OCI-LY7 (cell line): ENCODE results near the gene PARVG.
"Not testable (repeated sequence)": the region's sequence is repeated elsewhere in the genome, so short reads cannot be mapped to it uniquely, and the experiment has no call there.

Experiments
- CTCF ChIP-seq: fragments of 200-600 bp; sonication (generic); conservative IDR thresholded peaks from 2 replicates; pipeline ENCODE4 v1.5.1; 2014; ENCODE audit warnings: mild to moderate bottlenecking, antibody characterized with exemption, low read length, moderate library complexity, mixed read lengths
- EZH2phosphoT487 ChIP-seq: fragments of 200-600 bp; sonication (generic); IDR thresholded peaks from 2 replicates; pipeline ENCODE4 v1.6.1; 2018; ENCODE audit warnings: low read depth, borderline replicate concordance, mild to moderate bottlenecking, mixed run types, antibody characterized with exemption, low read length, moderate library complexity, mixed read lengths

DNA sequence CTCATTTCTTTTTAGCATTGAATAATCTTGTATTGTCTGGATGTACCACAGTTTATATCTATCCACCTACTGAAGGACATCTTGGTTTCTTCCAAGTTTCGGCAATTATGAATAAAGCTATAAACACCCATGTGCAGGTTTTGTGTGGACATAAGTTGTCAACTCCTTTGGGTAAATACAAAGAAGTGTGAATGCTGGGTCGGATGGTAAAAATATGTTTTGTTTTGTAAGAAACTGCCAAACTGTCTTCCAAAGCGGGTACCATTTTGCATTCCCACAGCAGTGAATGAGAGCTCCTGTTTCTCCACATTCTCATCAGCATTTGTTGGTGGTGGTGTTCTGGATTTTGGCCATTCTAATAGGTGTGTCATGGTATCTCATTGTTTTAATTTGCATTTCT is 60.4 kb downstream of the PARVG start:
- not testable (repeated sequence) for TF ChIP-seq CTCF, EZH2phosphoT487
